ENCODE data around the gene MALT1.
"Not testable (repeated sequence)": the region's sequence is repeated elsewhere in the genome, so short reads cannot be mapped to it uniquely, and the experiment has no call there.

MALT1 gene

DNA sequence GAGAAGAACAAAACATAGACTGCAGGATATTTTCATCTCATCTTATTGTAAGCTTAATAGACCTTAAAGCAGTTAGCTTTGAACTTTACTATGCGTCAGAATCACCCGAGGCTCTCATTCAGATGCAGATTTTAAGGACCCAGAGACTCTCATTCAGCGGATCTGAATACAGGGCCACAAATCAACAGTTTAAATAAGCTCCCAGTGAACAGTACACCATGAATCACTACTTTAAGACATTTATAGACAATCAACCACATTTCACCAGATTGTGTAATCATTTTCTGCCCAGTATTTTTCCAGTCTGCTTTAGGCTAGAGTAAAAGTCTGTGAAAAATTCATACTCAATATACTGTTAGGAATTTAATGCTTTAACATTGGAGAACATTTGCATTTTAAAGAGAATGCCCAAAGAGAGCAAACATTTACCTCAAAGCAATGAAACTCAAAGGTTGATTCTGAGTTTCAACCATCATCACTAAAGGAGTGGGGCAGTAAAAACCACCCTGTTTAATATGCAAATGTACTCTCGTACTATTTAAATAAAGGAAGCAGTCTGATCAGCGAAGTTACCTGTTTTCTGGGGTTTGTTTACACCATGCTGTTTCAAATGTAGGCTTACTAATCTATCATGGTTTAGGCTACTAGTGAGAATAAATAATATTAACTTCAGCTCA lies 31.4 kb upstream of the MALT1 start:
- TF ChIP-seq, protein P1, sequence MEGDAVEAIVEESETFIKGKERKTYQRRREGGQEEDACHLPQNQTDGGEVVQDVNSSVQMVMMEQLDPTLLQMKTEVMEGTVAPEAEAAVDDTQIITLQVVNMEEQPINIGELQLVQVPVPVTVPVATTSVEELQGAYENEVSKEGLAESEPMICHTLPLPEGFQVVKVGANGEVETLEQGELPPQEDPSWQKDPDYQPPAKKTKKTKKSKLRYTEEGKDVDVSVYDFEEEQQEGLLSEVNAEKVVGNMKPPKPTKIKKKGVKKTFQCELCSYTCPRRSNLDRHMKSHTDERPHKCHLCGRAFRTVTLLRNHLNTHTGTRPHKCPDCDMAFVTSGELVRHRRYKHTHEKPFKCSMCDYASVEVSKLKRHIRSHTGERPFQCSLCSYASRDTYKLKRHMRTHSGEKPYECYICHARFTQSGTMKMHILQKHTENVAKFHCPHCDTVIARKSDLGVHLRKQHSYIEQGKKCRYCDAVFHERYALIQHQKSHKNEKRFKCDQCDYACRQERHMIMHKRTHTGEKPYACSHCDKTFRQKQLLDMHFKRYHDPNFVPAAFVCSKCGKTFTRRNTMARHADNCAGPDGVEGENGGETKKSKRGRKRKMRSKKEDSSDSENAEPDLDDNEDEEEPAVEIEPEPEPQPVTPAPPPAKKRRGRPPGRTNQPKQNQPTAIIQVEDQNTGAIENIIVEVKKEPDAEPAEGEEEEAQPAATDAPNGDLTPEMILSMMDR (conservative IDR thresholded peaks at IDR 0.05; ENCODE audit: low read depth): no peak
- POLR2A ChIA-PET (ENCODE audit: low non-redundant PET): no interaction called here
- peak; percentile 59 for DNase-seq (ENCODE audit: low spot score)
- CTCF ChIA-PET: no interaction called here
- H3K27ac ChIP-seq: peak overlapping the region; percentile 76

DNA sequence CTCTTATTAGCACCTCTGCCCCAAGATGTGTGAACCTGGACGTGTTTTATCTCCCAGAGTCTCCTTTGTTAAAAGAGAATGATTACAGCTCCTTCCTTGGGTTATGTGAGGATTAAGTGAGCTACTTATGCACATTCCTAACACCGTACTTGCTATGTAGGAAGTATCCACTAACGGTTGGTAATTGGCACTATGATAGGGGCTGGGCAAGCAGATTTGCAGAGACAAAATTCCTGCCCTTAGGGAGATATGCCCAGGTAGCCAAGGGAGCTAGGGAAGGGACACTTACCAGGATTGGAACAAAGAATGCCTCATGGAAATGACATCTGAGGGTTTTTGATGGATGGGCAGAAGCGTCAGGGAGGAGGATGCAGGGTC lies 30.8 kb upstream of the MALT1 start:
- CTCF ChIA-PET: interaction anchor here (0.6 kb wide), 1 partner anchor 233 kb away, joined by 3 read pairs; no protein-coding TSS in a partner anchor
- H3K27ac ChIP-seq: no peak overlapping the region
- no peak for DNase-seq (ENCODE audit: low spot score)
- POLR2A ChIA-PET (ENCODE audit: low non-redundant PET): no interaction called here
- TF ChIP-seq, protein P1 (conservative IDR thresholded peaks at IDR 0.05; ENCODE audit: low read depth): no peak

DNA sequence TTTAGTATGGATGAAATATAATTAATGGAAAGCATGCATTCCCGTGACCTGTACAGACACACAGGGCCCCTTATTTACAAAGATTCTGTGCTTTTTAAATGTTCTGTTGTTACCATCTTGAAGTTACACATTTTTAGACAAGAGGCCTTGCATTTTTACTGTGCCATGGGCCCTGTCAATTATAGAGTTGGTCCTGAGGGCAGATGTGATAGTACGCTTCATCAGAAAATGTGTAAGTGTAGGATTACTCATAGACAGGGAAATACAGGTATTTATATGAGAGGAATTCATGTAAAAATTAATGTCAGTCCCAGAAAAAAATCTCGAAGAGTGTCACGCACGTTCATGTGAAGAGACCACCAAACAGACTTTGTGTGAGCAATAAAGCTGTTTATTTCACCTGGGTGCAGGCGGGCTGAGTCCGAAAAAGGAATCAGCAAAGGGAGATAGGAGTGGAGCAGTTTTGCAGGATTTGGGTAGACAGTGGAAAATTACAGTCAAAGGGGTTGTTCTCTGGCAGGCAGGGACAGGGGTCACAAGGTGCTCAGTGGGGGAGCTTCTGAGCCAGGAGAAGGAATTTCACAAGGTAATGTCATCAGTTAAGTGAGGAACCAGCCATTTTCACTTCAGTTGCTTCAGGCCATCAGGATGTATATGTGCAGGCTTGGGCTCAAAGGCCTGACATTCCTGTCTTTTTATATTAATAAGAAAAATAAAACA lies 30.2 kb upstream of the MALT1 start:
- no peak overlapping the region for H3K27ac ChIP-seq
- CTCF ChIA-PET: interaction anchor here (0.6 kb wide), 1 partner anchor 233 kb away, joined by 3 read pairs; no protein-coding TSS in a partner anchor
- POLR2A ChIA-PET (ENCODE audit: low non-redundant PET): no interaction called here
- TF ChIP-seq, protein P1 (conservative IDR thresholded peaks at IDR 0.05; ENCODE audit: low read depth): no peak
- DNase-seq (ENCODE audit: low spot score): no peak

DNA sequence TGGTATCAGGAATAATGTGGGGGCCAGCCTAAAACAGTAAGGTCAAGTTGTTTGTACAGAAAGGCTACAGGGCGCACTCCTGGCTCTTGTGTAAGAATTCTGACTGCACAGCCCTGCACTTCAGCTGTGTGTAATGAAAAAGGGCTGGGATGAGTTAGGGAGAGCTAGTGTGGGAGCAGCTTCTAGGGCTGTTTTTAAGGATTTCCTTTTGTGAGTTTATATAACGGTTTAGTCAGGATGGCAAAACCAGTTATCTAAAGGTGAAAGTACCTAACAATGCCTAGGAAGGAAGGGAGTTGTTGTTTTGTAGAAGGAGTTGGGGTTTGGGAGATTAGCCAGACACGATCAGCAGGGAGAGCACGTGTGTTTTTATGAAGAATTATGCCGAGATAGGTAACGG lies 27.7 kb upstream of the MALT1 start:
- CTCF ChIA-PET: not testable (repeated sequence)

DNA sequence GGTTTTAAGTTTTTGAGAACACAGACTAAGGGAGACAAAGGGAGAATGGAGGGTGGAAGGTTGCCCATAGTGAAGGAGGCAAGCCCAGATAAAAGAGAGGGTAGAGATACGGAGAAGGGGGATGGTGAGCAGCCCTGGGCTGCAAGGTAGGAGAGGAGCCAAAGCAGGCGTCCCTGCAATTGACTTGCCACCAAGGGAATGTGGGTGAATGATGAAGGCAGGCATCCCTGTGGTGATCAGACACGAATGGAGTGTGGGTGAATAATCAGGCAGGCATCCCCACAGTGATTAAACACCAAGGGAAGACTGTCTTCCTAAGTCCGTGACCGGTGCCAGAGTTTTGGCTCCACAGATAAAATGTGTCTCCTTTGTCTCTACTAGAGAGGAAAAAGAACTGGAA lies 25.9 kb upstream of the MALT1 start:
- H3K27ac ChIP-seq: no peak overlapping the region
- no peak for DNase-seq (ENCODE audit: low spot score)
- ChIA-PET POLR2A (ENCODE audit: low non-redundant PET) (no interaction called here), CTCF (no interaction called here)
- TF ChIP-seq, protein P1 (conservative IDR thresholded peaks at IDR 0.05; ENCODE audit: low read depth): no peak

More for the DNA sequence above, 27.7 kb upstream of the MALT1 start:
- H3K27ac ChIP-seq; POLR2A ChIA-PET (ENCODE audit: low non-redundant PET); DNase-seq (ENCODE audit: low spot score): not testable (repeated sequence)

DNA sequence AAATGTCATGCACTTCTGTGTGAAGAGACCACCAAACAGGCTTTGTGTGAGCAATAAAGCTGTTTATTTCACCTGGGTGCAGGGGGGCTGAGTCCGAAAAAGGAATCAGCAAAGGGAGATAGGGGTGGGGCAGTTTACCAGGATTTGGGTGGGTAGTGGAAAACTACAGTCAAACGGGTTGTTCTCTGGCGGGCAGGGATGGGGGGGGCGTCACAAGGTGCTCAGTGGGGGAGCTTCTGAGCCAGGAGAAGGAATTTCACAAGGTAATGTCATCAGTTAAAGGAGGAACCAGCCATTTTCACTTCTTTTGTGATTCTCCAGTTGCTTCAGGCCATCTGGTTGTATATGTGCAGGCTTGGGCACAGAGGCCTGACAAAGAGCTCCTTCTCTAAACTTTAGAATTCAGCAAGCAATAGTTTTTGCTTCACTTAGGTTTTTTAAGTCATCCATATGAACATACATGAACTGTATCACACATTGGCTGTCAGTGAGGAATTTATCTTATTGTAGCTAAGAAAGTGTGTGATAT lies 24.9 kb upstream of the MALT1 start:
- ChIA-PET CTCF (no interaction called here), POLR2A (ENCODE audit: low non-redundant PET) (no interaction called here)
- no peak overlapping the region for H3K27ac ChIP-seq
- TF ChIP-seq, protein P1 (conservative IDR thresholded peaks at IDR 0.05; ENCODE audit: low read depth): no peak
- no peak for DNase-seq (ENCODE audit: low spot score)
